Gastroesophageal sphincter (tissue), 3 donors: ENCODE data around the gene PGK1.

Experiments used
- CTCF ChIP-seq, 4 experiments: fragments of 200-600 bp in 2 of 4; fragments of 450-650 bp in 2 of 4; sonication (generic) in 1 of 4; IDR thresholded peaks; one replicate each; pipeline ENCODE4 v1.5.1; 2017 to 2019; ENCODE audit warnings: antibody characterized with exemption in 4 of 4, mild to moderate bottlenecking in 2 of 4, moderate library complexity in 2 of 4
- POLR2A ChIP-seq, 2 donors: fragments of 450-650 bp; IDR thresholded peaks; one replicate each; pipeline ENCODE4 v1.6.1; 2017; ENCODE audit warnings: antibody characterized with exemption in 2 of 2, mild to moderate bottlenecking in 2 of 2, moderate library complexity in 1 of 2

DNA sequence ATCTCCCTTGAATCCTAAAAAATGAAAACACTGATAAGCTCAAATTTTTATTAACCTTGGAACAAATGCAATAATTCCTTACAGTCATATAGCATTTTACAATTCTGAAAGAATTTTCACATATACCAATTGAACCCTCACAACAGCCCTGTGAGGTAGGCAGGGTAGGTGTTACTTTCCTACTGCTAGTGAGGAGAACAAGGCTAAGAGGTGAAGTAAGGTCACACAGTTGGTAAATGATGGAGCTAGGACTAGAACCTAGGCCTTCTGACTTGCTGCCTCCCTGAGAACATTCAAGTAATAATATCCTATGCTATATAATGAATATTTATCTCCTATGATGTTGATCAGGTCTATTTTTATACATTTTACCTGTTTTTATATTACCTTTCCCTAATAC lies 25.7 kb downstream of the PGK1 start:
- TF ChIP-seq POLR2A (IDR thresholded peaks at IDR 0.05) (no peak), CTCF (IDR thresholded peaks at IDR 0.05) (no peak)
